SK-N-SH treated with all-trans-retinoic acid at 6 μM for 48 hours (cell line): ENCODE measurements around the gene RPS14.
A peak's percentile ranks its signal among the peaks of the same experiment; 100 is the strongest.

Experiments used
- ATAC-seq: fragments of 200-7000 bp; cut with Tn5 transposase; 3 replicates; pipeline ENCODE4 v1.9.1; 2020; ENCODE audit warnings: mild to moderate bottlenecking, moderate library complexity
- BACH2 ChIP-seq: fragments of 250-450 bp; sonication (Bioruptor Pico); IDR thresholded peaks from 2 replicates; pipeline ENCODE4 v1.9.0; 2021; ENCODE audit warnings: mild to moderate bottlenecking, borderline replicate concordance
- CSDC2 ChIP-seq: fragments of 250-450 bp; sonication (Bioruptor Pico); IDR thresholded peaks from 2 replicates; pipeline ENCODE4 v1.5.0; 2020; ENCODE audit warnings: mild to moderate bottlenecking, moderate library complexity
- CSRNP3 ChIP-seq: fragments of 250-450 bp; sonication (Bioruptor Pico); IDR thresholded peaks from 2 replicates; pipeline ENCODE4 v1.5.1; 2021; ENCODE audit warnings: mild to moderate bottlenecking, moderate library complexity
- ESRRG ChIP-seq: fragments of 250-450 bp; sonication (Bioruptor Pico); IDR thresholded peaks from 2 replicates; pipeline ENCODE4 v1.6.1; 2021; ENCODE audit warnings: mild to moderate bottlenecking
- GLIS3 ChIP-seq: fragments of 250-450 bp; sonication (Bioruptor Pico); IDR thresholded peaks from 2 replicates; pipeline ENCODE4 v1.5.0; 2020; ENCODE audit warnings: mild to moderate bottlenecking, moderate library complexity
- ISL1 ChIP-seq: fragments of 250-450 bp; sonication (Bioruptor Pico); IDR thresholded peaks from 2 replicates; pipeline ENCODE4 v2.1.2; 2022; ENCODE audit warnings: mild to moderate bottlenecking, moderate library complexity
- OSR1 ChIP-seq: fragments of 250-450 bp; sonication (Bioruptor Pico); IDR thresholded peaks from 2 replicates; pipeline ENCODE4 v1.8.0; 2022; ENCODE audit warnings: moderate library complexity, mild to moderate bottlenecking, inconsistent platforms
- PATZ1 ChIP-seq: fragments of 250-450 bp; sonication (Bioruptor Pico); IDR thresholded peaks from 2 replicates; pipeline ENCODE4 v1.8.0; 2020; ENCODE audit warnings: mild to moderate bottlenecking, moderate library complexity, borderline replicate concordance
- RARB ChIP-seq: fragments of 250-450 bp; sonication (Bioruptor Pico); IDR thresholded peaks from 2 replicates; pipeline ENCODE4 v1.8.0; 2021; ENCODE audit warnings: mild to moderate bottlenecking, moderate library complexity
- SNAI2 ChIP-seq: fragments of 250-450 bp; sonication (Bioruptor Pico); IDR thresholded peaks from 2 replicates; pipeline ENCODE4 v1.5.0; 2020; ENCODE audit warnings: mild to moderate bottlenecking, moderate library complexity
- TCF4 ChIP-seq: fragments of 250-450 bp; sonication (Bioruptor Pico); IDR thresholded peaks from 2 replicates; pipeline ENCODE4 v1.8.0; 2021; ENCODE audit warnings: mild to moderate bottlenecking, moderate library complexity, borderline replicate concordance
- TOX ChIP-seq: fragments of 250-450 bp; sonication (Bioruptor Pico); IDR thresholded peaks from 2 replicates; pipeline ENCODE4 v1.8.0; 2021; ENCODE audit warnings: mild to moderate bottlenecking, moderate library complexity, borderline replicate concordance
- ZC3H10 ChIP-seq: fragments of 250-450 bp; sonication (Bioruptor Pico); IDR thresholded peaks from 2 replicates; pipeline ENCODE4 v1.5.1; 2021; ENCODE audit warnings: mild to moderate bottlenecking, moderate library complexity
- ZFP3 ChIP-seq: fragments of 250-450 bp; sonication (Bioruptor Pico); IDR thresholded peaks from 2 replicates; pipeline ENCODE4 v1.5.0; 2020; ENCODE audit warnings: mild to moderate bottlenecking, moderate library complexity
- ZNF565 ChIP-seq: fragments of 450-650 bp; formaldehyde crosslinking; conservative IDR thresholded peaks from 2 replicates; pipeline ENCODE4 v1.5.0; 2020; ENCODE audit warnings: low read depth, mild to moderate bottlenecking, moderate library complexity
- ZNF8 ChIP-seq: fragments of 450-650 bp; formaldehyde crosslinking; IDR thresholded peaks from 2 replicates; pipeline ENCODE4 v1.5.0; 2020; ENCODE audit warnings: mild to moderate bottlenecking, moderate library complexity
- TF ChIP-seq, protein P1 (sequence below): fragments of 250-450 bp; sonication (Bioruptor Pico); IDR thresholded peaks from 2 replicates; pipeline ENCODE4 v1.8.0; 2021; ENCODE audit warnings: low read depth, mild to moderate bottlenecking, moderate library complexity, borderline replicate concordance
- TF ChIP-seq, protein P2 (sequence below): fragments of 250-450 bp; sonication (Bioruptor Pico); IDR thresholded peaks from 2 replicates; pipeline ENCODE4 v1.5.1; 2020; ENCODE audit warnings: low read depth, mild to moderate bottlenecking, moderate library complexity
- TF ChIP-seq, protein P3 (sequence below): fragments of 250-450 bp; sonication (Bioruptor Pico); IDR thresholded peaks from 2 replicates; pipeline ENCODE4 v1.5.0; 2020; ENCODE audit warnings: mild to moderate bottlenecking, moderate library complexity

The RPS14 gene

DNA sequence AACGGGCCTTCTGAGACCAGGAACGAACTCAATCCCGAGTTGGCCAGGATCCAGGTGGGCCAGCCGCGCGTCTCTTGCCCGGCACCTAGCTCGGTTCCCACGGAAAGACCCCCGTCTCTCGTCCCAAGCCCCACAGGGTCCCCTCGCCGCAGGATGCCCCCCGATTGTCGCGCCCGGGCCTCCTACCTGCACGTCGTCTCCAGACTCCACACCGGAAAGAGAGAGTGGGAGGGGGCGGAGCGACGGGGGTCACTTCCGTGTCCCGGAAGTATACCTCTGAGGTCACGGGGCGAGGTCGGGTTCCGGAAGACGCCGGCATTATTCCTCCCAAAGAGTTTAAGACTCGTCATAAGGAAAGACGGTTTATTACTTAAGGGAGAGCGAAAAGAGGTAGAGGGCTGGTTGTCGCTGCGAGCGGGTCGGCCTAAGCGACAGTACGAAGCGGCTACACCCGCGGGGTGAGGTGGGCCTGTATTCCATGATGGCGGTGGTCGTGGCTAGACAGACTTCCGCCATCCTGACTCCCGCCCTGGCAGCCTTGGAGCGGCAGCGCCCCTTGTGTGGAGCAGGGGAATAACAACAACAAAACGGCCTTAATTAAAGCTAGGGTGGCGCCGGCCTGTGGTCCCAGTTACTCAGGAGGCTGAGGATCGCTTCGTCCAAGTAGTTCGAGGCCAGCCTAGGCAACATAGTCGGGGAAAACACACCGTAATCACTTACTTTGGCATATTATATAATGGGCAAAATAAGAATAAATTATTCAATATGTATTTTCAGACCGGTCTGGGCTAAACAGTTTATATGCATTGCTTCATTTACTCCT is at the start of gene RPS14:
RPS14 (minus strand) TSS at position 223 of the 823 bp plus-strand sequence. CDS start 2,006 bp downstream, outside the sequence.
- TF ChIP-seq ZC3H10 (CRISPR knock-in tag) (no peak), TCF4 (no peak), SNAI2 (CRISPR knock-in tag) (peak; percentile 69; the same call in 1 of the 2 replicates), ZNF565 (CRISPR knock-in tag) (no peak), CSDC2 (CRISPR knock-in tag) (peak; percentile 76; the same call in 1 of the 2 replicates), CSRNP3 (peak; percentile 20), PATZ1 (CRISPR knock-in tag) (no peak), TOX (CRISPR knock-in tag) (no peak), ZFP3 (CRISPR knock-in tag) (peak; percentile 68), GLIS3 (CRISPR knock-in tag) (no peak), ESRRG (peak; percentile 19; the same call in 1 of the 2 replicates), ISL1 (no peak)
- TF ChIP-seq, protein P1, sequence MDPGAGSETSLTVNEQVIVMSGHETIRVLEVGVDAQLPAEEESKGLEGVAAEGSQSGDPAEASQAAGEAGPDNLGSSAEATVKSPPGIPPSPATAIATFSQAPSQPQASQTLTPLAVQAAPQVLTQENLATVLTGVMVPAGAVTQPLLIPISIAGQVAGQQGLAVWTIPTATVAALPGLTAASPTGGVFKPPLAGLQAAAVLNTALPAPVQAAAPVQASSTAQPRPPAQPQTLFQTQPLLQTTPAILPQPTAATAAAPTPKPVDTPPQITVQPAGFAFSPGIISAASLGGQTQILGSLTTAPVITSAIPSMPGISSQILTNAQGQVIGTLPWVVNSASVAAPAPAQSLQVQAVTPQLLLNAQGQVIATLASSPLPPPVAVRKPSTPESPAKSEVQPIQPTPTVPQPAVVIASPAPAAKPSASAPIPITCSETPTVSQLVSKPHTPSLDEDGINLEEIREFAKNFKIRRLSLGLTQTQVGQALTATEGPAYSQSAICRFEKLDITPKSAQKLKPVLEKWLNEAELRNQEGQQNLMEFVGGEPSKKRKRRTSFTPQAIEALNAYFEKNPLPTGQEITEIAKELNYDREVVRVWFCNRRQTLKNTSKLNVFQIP (CRISPR knock-in tag): no peak
- TF ChIP-seq, protein P2, sequence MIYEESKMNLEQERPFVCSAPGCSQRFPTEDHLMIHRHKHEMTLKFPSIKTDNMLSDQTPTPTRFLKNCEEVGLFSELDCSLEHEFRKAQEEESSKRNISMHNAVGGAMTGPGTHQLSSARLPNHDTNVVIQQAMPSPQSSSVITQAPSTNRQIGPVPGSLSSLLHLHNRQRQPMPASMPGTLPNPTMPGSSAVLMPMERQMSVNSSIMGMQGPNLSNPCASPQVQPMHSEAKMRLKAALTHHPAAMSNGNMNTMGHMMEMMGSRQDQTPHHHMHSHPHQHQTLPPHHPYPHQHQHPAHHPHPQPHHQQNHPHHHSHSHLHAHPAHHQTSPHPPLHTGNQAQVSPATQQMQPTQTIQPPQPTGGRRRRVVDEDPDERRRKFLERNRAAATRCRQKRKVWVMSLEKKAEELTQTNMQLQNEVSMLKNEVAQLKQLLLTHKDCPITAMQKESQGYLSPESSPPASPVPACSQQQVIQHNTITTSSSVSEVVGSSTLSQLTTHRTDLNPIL (CRISPR knock-in tag): no peak; the same call in 1 of the 2 replicates
- TF ChIP-seq, protein P3, sequence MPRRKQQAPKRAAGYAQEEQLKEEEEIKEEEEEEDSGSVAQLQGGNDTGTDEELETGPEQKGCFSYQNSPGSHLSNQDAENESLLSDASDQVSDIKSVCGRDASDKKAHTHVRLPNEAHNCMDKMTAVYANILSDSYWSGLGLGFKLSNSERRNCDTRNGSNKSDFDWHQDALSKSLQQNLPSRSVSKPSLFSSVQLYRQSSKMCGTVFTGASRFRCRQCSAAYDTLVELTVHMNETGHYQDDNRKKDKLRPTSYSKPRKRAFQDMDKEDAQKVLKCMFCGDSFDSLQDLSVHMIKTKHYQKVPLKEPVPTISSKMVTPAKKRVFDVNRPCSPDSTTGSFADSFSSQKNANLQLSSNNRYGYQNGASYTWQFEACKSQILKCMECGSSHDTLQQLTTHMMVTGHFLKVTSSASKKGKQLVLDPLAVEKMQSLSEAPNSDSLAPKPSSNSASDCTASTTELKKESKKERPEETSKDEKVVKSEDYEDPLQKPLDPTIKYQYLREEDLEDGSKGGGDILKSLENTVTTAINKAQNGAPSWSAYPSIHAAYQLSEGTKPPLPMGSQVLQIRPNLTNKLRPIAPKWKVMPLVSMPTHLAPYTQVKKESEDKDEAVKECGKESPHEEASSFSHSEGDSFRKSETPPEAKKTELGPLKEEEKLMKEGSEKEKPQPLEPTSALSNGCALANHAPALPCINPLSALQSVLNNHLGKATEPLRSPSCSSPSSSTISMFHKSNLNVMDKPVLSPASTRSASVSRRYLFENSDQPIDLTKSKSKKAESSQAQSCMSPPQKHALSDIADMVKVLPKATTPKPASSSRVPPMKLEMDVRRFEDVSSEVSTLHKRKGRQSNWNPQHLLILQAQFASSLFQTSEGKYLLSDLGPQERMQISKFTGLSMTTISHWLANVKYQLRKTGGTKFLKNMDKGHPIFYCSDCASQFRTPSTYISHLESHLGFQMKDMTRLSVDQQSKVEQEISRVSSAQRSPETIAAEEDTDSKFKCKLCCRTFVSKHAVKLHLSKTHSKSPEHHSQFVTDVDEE (CRISPR knock-in tag): peak; percentile 77
- TF ChIP-seq, all 23 proteins: peak for 6
- peak; percentile 96 for ATAC-seq

DNA sequence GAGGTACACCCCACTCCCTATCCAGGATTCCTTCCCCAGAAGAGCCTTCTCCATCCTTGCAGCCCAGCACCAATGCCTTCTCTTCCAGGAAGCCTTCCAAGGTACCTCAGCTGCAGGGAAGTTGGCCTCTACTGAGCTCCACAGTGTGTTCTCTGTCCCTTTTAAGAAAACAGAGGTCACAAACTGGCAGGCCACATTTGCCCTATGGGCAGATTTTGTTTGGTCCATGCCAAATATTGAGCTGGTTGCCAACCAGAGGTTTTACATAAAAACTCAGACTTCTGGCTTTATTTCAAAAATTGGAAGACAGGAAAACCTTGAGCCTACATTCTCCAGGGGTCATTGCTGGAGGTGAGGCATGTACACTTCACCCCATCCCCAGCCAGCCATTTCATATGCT is 49.4 kb upstream of the RPS14 start:
- no peak for ATAC-seq
- TF ChIP-seq CSRNP3 (no peak), ZNF565 (CRISPR knock-in tag) (no peak), ISL1 (no peak), ESRRG (no peak), RARB (CRISPR knock-in tag) (no peak), ZNF8 (CRISPR knock-in tag) (no peak), CSDC2 (CRISPR knock-in tag) (no peak), BACH2 (CRISPR knock-in tag) (no peak), OSR1 (CRISPR knock-in tag) (no peak)
- TF ChIP-seq, protein P2 (CRISPR knock-in tag): no peak
